ENCODE measurements around the gene MAST2.

GRCh38 chr1:45796381-45796780 is 7.0 kb upstream of the MAST2 start:
- TF ChIP-seq EZH2phosphoT487 (IDR thresholded peaks at IDR 0.05; ENCODE audit: borderline replicate concordance), result no peak
- TF ChIP-seq CTCF (IDR thresholded peaks at IDR 0.05 in 2 of 3, conservative IDR thresholded peaks at IDR 0.05 in 1 of 3; ENCODE audit: borderline replicate concordance in 1 of 3, insufficient read depth in 1 of 3, low read depth in 2 of 3, low read length in 2 of 3), result no peak
- TF ChIP-seq JUND (IDR thresholded peaks at IDR 0.05), result no peak
- no peak for TF ChIP-seq POLR2A (IDR thresholded peaks at IDR 0.05; ENCODE audit: borderline replicate concordance, extremely low read depth, insufficient read depth, insufficient read length)
